Measurements from ENCODE around the gene HNRNPC. TPM values are rescaled to one million over a fixed set of nuclear protein-coding genes. Genes with fewer than 3 reads are reported as not detected.

The HNRNPC gene
- total RNA-seq, 1 donor from 2014 or later = 388 TPM

DNA sequence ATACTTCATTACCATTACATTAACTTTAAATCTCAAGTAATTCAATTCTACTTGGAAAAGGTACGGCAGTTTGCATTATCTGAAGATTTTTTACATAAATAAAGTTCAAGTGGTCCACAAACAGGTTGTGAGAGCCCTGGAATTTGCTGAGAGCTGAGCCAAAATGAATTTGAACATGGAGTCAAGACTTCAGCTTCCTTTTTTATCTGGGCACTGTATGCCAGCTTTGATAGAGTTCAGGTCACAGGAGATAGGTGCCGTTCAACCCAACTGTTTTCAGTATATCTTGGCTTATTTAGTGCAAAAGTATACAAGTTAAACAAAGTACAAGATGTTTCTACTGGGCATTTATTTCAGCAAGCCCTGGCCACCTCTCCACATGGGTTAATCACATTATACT lies 28.8 kb downstream of the HNRNPC start:
- Histone ChIP-seq H3K27me3 (ENCODE audit: low read depth) (no peaks in the 10 kb centered on the region), H3K4me3 (no peak overlapping the region), H3K27ac (no peak overlapping the region), H3K36me3 (peaks cover 61% of the 10 kb centered on the region), H3K9me3 (no peaks in the 10 kb centered on the region), H3K4me1 (peaks cover 90% of the 10 kb centered on the region)
- TF ChIP-seq, protein P1, sequence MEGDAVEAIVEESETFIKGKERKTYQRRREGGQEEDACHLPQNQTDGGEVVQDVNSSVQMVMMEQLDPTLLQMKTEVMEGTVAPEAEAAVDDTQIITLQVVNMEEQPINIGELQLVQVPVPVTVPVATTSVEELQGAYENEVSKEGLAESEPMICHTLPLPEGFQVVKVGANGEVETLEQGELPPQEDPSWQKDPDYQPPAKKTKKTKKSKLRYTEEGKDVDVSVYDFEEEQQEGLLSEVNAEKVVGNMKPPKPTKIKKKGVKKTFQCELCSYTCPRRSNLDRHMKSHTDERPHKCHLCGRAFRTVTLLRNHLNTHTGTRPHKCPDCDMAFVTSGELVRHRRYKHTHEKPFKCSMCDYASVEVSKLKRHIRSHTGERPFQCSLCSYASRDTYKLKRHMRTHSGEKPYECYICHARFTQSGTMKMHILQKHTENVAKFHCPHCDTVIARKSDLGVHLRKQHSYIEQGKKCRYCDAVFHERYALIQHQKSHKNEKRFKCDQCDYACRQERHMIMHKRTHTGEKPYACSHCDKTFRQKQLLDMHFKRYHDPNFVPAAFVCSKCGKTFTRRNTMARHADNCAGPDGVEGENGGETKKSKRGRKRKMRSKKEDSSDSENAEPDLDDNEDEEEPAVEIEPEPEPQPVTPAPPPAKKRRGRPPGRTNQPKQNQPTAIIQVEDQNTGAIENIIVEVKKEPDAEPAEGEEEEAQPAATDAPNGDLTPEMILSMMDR (IDR thresholded peaks at IDR 0.05) = no peak
- ATAC-seq = peak in 1 of 2 donors; percentile 60
- no peak for DNase-seq
- intact Hi-C loops (cut with DNase I) = no loop called here

DNA sequence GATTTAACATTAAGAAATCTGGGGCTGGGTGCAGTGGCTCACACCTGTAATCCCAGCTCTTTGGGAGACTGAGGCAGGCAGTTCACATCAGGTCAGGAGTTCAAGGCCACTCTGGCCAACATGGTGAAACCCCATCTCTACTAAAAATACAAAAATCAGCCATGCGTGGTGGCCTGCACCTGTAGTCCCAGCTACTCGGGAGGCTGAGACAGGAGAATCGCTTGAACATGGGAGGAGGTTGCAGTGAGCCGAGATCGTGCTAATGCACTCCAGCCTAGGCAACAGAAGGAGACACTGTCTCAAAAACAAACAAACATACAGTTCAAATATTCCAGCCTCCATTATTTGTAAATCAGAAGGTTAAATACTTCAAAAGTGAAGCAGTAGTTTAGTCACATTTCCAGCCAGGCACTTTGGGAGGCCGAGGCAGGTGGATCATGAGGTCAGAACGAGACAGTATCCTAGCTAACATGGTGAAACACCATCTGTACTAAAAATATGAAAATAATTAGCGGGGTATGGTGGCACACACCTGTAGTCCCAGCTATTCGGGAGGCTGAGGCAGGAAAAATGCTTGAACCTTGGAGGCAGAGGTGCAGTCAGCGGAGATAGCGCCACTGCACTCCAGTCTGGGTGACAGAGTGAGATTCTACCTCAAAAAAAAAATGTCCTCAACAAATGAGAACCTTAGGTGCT lies 30.3 kb downstream of the HNRNPC start:
- intact Hi-C loops (cut with DNase I) = no loop called here
- TF ChIP-seq, protein P1 (IDR thresholded peaks at IDR 0.05) = no peak
- Histone ChIP-seq H3K4me1 (peaks cover 90% of the 10 kb centered on the region), H3K9me3 (no peaks in the 10 kb centered on the region), H3K36me3 (peaks cover 60% of the 10 kb centered on the region), H3K4me3 (no peak overlapping the region), H3K27ac (no peak overlapping the region), H3K27me3 (ENCODE audit: low read depth) (no peaks in the 10 kb centered on the region)
- DNase-seq (no peak), ATAC-seq (no peak)

DNA sequence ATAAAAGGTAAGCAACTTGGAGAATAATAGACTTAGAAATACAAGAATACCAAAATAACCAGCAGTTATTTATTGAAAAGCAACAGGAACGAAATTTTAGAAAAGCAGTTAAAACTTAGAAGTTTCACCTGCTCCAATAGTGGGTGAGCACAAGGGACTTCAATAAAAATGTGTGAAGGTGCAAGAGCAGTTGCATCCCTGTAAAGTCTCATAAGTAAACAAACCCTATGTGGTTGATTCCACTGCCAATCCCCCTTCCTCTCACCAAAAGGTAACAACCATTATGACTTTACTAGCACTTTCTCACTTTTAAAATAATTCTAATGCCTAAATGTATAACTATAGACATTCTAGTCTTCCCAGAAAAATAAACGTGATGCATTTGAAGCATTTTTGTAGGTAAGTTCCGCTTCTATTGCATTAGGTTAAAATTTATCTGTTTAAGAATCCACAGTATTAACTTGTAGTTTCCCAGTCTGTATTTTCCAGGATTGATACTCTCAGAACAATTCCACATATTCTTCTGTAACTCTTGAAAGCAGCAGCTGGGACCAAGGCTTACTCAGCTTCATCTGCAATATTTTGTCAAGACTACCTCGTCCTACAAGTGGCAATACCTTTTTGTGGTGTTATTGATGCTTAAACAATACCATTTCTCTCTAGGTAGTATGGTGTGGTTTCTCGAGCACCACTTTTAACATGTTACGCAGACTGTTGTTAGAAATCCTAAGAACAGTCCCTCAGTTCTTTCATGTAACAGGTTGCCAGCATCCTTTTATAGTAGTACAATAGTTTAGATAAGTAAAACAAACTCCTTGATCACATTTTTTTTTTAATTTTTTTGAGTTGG lies 32.1 kb downstream of the HNRNPC start:
- Histone ChIP-seq H3K9me3 (no peaks in the 10 kb centered on the region), H3K4me1 (peaks cover 96% of the 10 kb centered on the region), H3K27ac (no peak overlapping the region), H3K4me3 (no peak overlapping the region), H3K36me3 (peaks cover 62% of the 10 kb centered on the region), H3K27me3 (ENCODE audit: low read depth) (no peaks in the 10 kb centered on the region)
- intact Hi-C loops (cut with DNase I) = no loop called here
- TF ChIP-seq, protein P1 (IDR thresholded peaks at IDR 0.05) = no peak
- ATAC-seq (peak; percentile 77 to 85), DNase-seq (no peak)

DNA sequence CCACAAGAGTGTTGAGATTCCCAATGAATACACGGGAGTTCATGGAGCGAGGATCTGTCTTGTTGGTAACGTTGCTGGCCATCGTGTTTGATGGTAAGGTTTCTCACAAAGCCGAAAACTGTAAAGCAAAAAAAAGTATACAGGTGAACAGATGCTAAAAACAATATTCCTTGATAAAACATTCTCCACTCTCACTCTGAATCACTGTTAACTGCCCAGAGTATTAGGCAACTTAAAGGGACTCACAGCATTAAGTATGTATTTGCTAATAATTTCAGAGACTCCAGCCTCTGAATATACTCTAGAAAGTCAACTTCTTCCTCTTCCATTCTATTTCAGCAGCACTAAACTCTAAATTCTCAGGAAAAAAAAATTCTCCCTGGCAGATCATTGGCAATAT lies 35.1 kb downstream of the HNRNPC start:
- intact Hi-C loops (cut with DNase I) = no loop called here
- peaks cover 76% of the 10 kb centered on the region for H3K36me3 ChIP-seq
- ATAC-seq = no peak
- H3K27me3 ChIP-seq (ENCODE audit: low read depth) = no peaks in the 10 kb centered on the region
- H3K27ac ChIP-seq = no peak overlapping the region
- no peaks in the 10 kb centered on the region for H3K9me3 ChIP-seq
- H3K4me1 ChIP-seq = peaks cover 89% of the 10 kb centered on the region
- H3K4me3 ChIP-seq = no peak overlapping the region
- no peak for DNase-seq
- TF ChIP-seq, protein P1 (IDR thresholded peaks at IDR 0.05) = no peak

DNA sequence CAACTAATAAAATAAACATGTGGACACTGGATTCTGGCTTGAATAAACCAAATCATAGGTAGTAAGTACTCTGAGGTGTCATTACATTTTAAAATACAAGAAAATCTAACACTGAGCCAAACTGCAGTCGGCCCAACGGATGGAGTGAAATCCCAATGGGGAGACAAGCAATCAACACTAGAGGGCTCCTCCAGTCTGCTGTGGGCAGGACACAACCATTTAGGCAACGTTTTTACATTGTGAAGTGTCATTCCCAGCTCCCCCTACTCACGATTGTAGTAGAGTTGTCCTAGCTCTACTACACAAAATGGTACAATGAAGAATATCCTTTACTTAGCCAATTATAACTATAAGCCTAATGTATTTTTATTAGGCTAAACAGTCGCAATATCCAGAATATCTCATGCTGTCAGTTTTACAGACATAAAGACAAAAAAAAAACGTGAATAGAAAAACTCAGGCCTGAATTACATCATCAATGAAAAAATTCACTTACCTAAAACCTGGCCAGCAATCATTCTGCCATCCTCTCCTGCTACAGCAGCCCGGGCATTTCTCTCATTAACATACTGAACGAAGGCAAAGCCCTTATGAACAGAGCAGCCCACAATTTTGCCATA lies 35.7 kb downstream of the HNRNPC start:
- Histone ChIP-seq H3K4me3 (no peak overlapping the region), H3K27me3 (ENCODE audit: low read depth) (no peaks in the 10 kb centered on the region), H3K27ac (no peak overlapping the region), H3K4me1 (peaks cover 83% of the 10 kb centered on the region), H3K9me3 (no peaks in the 10 kb centered on the region), H3K36me3 (peaks cover 76% of the 10 kb centered on the region)
- intact Hi-C loops (cut with DNase I) = no loop called here
- TF ChIP-seq, protein P1 (IDR thresholded peaks at IDR 0.05) = no peak
- ATAC-seq (no peak), DNase-seq (no peak)
